ENCODE measurements around the gene RAP2A. TPM values are rescaled to one million over a fixed set of nuclear protein-coding genes. Genes with fewer than 3 reads are reported as not detected.

Gene RAP2A
- total RNA-seq, 2 experiments from 2014 or later = 9.2 to 15.4 TPM

DNA sequence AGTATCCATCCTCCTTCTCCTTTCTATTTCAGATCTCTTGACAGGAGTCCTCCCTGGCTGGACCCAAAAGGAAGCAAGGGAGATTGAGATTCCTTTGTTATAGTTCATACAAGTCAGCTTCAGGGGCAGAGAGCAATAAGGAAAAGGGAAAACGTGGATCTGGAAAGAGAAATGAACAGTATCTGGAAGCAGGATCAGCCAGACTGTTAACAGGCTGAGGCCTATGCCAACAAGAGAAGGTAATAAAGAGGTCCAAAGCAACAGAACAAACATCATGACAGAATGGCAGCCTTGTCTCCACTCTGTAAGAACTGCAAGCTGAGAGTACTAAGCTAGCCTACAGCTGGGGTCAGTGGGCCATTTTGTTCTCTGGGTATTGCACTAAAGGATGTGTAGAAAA, 64.5 kb downstream of the RAP2A start:
- H2AFZ ChIP-seq (ENCODE audit: low read length) = no peak overlapping the region
- no peaks in the 10 kb centered on the region for H3K79me2 ChIP-seq (ENCODE audit: insufficient read depth, low read depth, low read length)
- no peak overlapping the region for H3K4me2 ChIP-seq (ENCODE audit: low read length)
- no peaks in the 10 kb centered on the region for H4K20me1 ChIP-seq (ENCODE audit: insufficient read depth, low read length)
- intact Hi-C loops (cut with micrococcal nuclease; ENCODE audit: unreplicated experiment) = no loop called here
- TF ChIP-seq EZH2phosphoT487 (IDR thresholded peaks at IDR 0.05; ENCODE audit: borderline replicate concordance, low read depth, low read length) = no peak
- TF ChIP-seq, protein P1, sequence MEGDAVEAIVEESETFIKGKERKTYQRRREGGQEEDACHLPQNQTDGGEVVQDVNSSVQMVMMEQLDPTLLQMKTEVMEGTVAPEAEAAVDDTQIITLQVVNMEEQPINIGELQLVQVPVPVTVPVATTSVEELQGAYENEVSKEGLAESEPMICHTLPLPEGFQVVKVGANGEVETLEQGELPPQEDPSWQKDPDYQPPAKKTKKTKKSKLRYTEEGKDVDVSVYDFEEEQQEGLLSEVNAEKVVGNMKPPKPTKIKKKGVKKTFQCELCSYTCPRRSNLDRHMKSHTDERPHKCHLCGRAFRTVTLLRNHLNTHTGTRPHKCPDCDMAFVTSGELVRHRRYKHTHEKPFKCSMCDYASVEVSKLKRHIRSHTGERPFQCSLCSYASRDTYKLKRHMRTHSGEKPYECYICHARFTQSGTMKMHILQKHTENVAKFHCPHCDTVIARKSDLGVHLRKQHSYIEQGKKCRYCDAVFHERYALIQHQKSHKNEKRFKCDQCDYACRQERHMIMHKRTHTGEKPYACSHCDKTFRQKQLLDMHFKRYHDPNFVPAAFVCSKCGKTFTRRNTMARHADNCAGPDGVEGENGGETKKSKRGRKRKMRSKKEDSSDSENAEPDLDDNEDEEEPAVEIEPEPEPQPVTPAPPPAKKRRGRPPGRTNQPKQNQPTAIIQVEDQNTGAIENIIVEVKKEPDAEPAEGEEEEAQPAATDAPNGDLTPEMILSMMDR (conservative IDR thresholded peaks at IDR 0.05; ENCODE audit: low read length) = no peak
- ChIA-PET POLR2A (no interaction called here), CTCF (ENCODE audit: unreplicated experiment) (no interaction called here)
- H3K27ac ChIP-seq (ENCODE audit: low read depth, low read length, poor library complexity, severe bottlenecking) = no peak overlapping the region
- DNase-seq (ENCODE audit: low spot score) = no peak
- H3K9me2 ChIP-seq (ENCODE audit: insufficient read depth, low read length) = no peaks in the 10 kb centered on the region
- H3K4me1 ChIP-seq (ENCODE audit: insufficient read depth, low read length, poor library complexity, severe bottlenecking) = no peaks in the 10 kb centered on the region
- H3K9me3 ChIP-seq (ENCODE audit: low read length) = no peaks in the 10 kb centered on the region
- no TSS peak for BruUV-seq (replicated peaks)
- H3K36me3 ChIP-seq (ENCODE audit: insufficient read depth, low read length) = no peaks in the 10 kb centered on the region
- H3K4me3 ChIP-seq (ENCODE audit: low read depth, low read length, poor library complexity, severe bottlenecking) = no peak overlapping the region

DNA sequence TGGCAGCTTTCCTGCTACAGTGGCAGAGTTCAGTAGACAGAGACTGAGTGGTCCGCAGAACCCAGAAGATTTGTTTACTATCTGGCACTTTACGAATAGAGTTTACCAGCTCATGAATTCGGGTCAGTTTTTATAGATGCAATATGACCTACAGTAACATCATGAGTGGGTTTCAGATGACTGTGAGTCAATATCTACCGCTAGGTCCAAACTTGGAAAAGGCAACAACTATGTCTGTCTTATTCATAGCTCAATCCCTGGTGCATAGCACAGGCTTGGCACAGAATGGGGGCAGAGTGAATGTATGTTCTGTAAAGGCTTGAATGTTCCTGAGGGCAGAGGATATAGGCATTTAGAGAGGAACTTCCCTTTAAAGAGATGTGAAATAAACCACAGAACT, 65.2 kb downstream of the RAP2A start:
- Histone ChIP-seq H3K79me2 (ENCODE audit: insufficient read depth, low read depth, low read length) (no peaks in the 10 kb centered on the region), H3K4me1 (ENCODE audit: insufficient read depth, low read length, poor library complexity, severe bottlenecking) (no peaks in the 10 kb centered on the region), H3K9me3 (ENCODE audit: low read length) (no peaks in the 10 kb centered on the region), H3K36me3 (ENCODE audit: insufficient read depth, low read length) (no peaks in the 10 kb centered on the region), H3K27ac (ENCODE audit: low read depth, low read length, poor library complexity, severe bottlenecking) (no peak overlapping the region), H2AFZ (ENCODE audit: low read length) (no peak overlapping the region), H3K4me2 (ENCODE audit: low read length) (no peak overlapping the region), H3K4me3 (ENCODE audit: low read depth, low read length, poor library complexity, severe bottlenecking) (no peak overlapping the region), H3K9me2 (ENCODE audit: insufficient read depth, low read length) (no peaks in the 10 kb centered on the region), H4K20me1 (ENCODE audit: insufficient read depth, low read length) (no peaks in the 10 kb centered on the region)
- ChIA-PET CTCF (ENCODE audit: unreplicated experiment) (no interaction called here), POLR2A (no interaction called here)
- TF ChIP-seq EZH2phosphoT487 (IDR thresholded peaks at IDR 0.05; ENCODE audit: borderline replicate concordance, low read depth, low read length) = no peak
- TF ChIP-seq, protein P1 (conservative IDR thresholded peaks at IDR 0.05; ENCODE audit: low read length) = no peak
- DNase-seq (ENCODE audit: low spot score) = no peak
- BruUV-seq (replicated peaks) = no TSS peak
- intact Hi-C loops (cut with micrococcal nuclease; ENCODE audit: unreplicated experiment) = no loop called here

DNA sequence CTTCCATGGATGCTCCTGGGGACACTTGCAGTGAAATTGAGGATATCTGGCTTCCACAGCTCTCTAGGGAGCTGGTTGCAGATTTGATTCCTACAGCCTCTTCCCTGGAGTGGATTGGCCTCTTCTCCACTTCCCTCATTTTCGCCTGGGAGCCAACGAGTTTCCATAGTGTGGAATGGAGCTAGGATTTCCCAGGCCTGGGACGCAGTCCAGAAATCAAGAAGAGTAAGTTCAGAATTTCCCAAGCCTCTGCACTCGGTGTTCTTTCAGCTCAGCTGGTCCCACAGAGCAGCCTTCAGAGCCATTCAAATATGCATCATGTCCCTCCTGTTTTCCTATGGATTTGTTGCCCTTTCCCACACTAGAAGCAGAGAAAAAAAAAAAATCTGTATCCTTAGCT, 68.2 kb downstream of the RAP2A start:
- intact Hi-C loops (cut with micrococcal nuclease; ENCODE audit: unreplicated experiment) = no loop called here
- H3K79me2 ChIP-seq (ENCODE audit: insufficient read depth, low read depth, low read length) = no peaks in the 10 kb centered on the region
- no peak overlapping the region for H3K4me2 ChIP-seq (ENCODE audit: low read length)
- H3K4me1 ChIP-seq (ENCODE audit: insufficient read depth, low read length, poor library complexity, severe bottlenecking) = no peaks in the 10 kb centered on the region
- H3K9me2 ChIP-seq (ENCODE audit: insufficient read depth, low read length) = no peaks in the 10 kb centered on the region
- no peaks in the 10 kb centered on the region for H3K9me3 ChIP-seq (ENCODE audit: low read length)
- no peak overlapping the region for H3K4me3 ChIP-seq (ENCODE audit: low read depth, low read length, poor library complexity, severe bottlenecking)
- no TSS peak for BruUV-seq (replicated peaks)
- POLR2A ChIA-PET = no interaction called here
- DNase-seq (ENCODE audit: low spot score) = no peak
- no peak overlapping the region for H3K27ac ChIP-seq (ENCODE audit: low read depth, low read length, poor library complexity, severe bottlenecking)
- TF ChIP-seq, protein P1 (conservative IDR thresholded peaks at IDR 0.05; ENCODE audit: low read length) = no peak
- TF ChIP-seq EZH2phosphoT487 (IDR thresholded peaks at IDR 0.05; ENCODE audit: borderline replicate concordance, low read depth, low read length) = no peak
- H2AFZ ChIP-seq (ENCODE audit: low read length) = no peak overlapping the region
- H4K20me1 ChIP-seq (ENCODE audit: insufficient read depth, low read length) = no peaks in the 10 kb centered on the region
- CTCF ChIA-PET (ENCODE audit: unreplicated experiment) = no interaction called here
- no peaks in the 10 kb centered on the region for H3K36me3 ChIP-seq (ENCODE audit: insufficient read depth, low read length)

Data from OCI-LY7 (cell line).